Cardiac muscle cell (in vitro differentiated cells and primary cell): ENCODE data around the gene LZTS2. TPM values are rescaled to one million over a fixed set of nuclear protein-coding genes. Genes with fewer than 3 reads are reported as not detected.

Experiments used
- DNase-seq, 2 donors: peaks; one replicate each; pipeline versions ENCODE4 v3.0.0 to v3.0.0-alpha.2; 2010 to 2017; ENCODE audit warnings: low read depth in 1 of 2, low spot score in 1 of 2
- H3K27ac ChIP-seq: fragments of 200-600 bp; sonication (generic); 2 replicates; pipeline ENCODE4 v1.5.1; 2016
- H3K27me3 ChIP-seq: fragments of 200-600 bp; sonication (generic); 2 replicates; pipeline ENCODE4 v1.6.0; 2016; ENCODE audit warnings: control low read depth
- H3K36me3 ChIP-seq: fragments of 200-600 bp; sonication (generic); 2 replicates; pipeline ENCODE4 v1.5.1; 2016; ENCODE audit warnings: control low read depth
- H3K4me1 ChIP-seq: fragments of 200-600 bp; sonication (generic); 2 replicates; pipeline ENCODE4 v1.8.1; 2017; ENCODE audit warnings: low read depth, mild to moderate bottlenecking, mixed run types
- H3K4me3 ChIP-seq: fragments of 200-600 bp; sonication (generic); 2 replicates; pipeline ENCODE4 v1.5.1; 2016; ENCODE audit warnings: mild to moderate bottlenecking
- H3K9me3 ChIP-seq: fragments of 200-600 bp; sonication (generic); 2 replicates; pipeline ENCODE4 v1.5.1; 2017; ENCODE audit warnings: low read depth, mild to moderate bottlenecking, control low read depth
- polyA plus RNA-seq: library from polyadenylated mRNA; unstranded; fragments of >200 nt; fragmentation: Nextera tagmentation; extraction: Ambion mirVana; gene quantifications from 2 replicates; pipeline ENCODE4 v1.2.1, GENCODE V29; 2016
- total RNA-seq: library from RNA; depleted of rRNA; stranded (reverse); fragments of >200 nt; gene quantifications from 2 replicates; pipeline ENCODE4 v1.2.3, GENCODE V29; 2016
- TF ChIP-seq, protein P1 (sequence below): IDR thresholded peaks from 2 replicates; pipeline ENCODE4 v1.5.1; 2012; ENCODE audit warnings: low read depth, mild to moderate bottlenecking, low read length

Gene LZTS2
- total and polyA plus RNA-seq, 2 experiments from 2014 or later, result 128 to 168 TPM

DNA sequence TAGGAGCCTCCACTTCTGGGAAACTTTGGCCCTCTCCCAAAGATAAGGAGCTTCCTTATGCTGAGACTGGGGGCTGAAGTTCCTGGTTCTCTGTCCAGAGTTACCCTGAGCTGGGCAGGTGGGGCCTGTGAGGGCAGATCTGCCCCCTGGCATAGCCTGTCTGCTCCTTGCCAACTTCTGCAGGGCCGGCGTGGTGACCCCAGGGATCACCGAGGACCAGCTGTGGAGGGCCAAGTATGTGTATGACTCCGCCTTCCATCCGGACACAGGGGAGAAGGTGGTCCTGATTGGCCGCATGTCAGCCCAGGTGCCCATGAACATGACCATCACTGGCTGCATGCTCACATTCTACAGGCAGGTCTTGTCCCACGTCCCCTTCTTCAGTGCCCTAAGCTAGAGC is 35.7 kb downstream of the LZTS2 start:
- no peak for DNase-seq
- H3K27me3 ChIP-seq, result peaks cover 18% of the 10 kb centered on the region
- TF ChIP-seq, protein P1, sequence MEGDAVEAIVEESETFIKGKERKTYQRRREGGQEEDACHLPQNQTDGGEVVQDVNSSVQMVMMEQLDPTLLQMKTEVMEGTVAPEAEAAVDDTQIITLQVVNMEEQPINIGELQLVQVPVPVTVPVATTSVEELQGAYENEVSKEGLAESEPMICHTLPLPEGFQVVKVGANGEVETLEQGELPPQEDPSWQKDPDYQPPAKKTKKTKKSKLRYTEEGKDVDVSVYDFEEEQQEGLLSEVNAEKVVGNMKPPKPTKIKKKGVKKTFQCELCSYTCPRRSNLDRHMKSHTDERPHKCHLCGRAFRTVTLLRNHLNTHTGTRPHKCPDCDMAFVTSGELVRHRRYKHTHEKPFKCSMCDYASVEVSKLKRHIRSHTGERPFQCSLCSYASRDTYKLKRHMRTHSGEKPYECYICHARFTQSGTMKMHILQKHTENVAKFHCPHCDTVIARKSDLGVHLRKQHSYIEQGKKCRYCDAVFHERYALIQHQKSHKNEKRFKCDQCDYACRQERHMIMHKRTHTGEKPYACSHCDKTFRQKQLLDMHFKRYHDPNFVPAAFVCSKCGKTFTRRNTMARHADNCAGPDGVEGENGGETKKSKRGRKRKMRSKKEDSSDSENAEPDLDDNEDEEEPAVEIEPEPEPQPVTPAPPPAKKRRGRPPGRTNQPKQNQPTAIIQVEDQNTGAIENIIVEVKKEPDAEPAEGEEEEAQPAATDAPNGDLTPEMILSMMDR, result no peak
- peaks cover 4% of the 10 kb centered on the region for H3K4me1 ChIP-seq
- H3K36me3 ChIP-seq, result no peaks in the 10 kb centered on the region
- H3K27ac ChIP-seq, result no peak overlapping the region
- H3K9me3 ChIP-seq, result no peaks in the 10 kb centered on the region
- H3K4me3 ChIP-seq, result no peak overlapping the region

DNA sequence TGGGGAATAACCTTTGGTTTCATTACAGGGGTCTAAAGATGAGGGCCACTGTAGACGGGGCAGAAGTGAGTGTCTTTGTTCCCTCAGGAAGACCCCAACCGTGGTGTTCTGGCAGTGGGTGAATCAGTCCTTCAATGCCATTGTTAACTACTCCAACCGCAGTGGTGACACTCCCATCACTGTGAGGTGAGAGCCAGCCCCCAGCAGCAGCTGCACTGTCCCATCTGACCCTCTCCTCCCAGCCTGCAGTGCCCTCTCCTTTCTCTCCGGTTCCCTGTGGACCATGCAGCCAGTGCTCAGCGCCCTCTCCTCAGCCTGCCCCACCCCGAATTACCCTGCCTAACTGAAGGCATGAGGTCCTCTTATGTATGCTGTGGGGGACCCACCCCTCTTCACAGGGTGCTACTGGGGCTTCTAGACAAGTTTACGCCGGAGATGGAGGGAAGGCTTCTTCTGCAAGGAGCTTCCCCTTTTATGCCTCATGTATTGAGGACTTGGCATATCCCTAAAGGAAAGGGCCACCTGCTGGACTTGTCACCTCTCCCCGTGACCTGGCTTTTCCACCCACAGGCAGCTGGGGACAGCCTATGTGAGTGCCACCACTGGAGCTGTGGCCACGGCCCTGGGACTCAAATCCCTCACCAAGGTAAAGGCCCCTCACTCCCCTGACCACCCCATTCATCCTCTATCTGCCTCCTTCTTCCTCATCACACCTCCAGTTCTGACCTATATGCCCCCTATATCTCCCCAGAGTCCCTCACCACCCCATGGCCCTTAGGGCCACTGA is 36.5 kb downstream of the LZTS2 start:
- no peaks in the 10 kb centered on the region for H3K36me3 ChIP-seq
- peaks cover 4% of the 10 kb centered on the region for H3K4me1 ChIP-seq
- TF ChIP-seq, protein P1, result no peak
- no peak overlapping the region for H3K27ac ChIP-seq
- no peak for DNase-seq
- peaks cover 18% of the 10 kb centered on the region for H3K27me3 ChIP-seq
- H3K9me3 ChIP-seq, result no peaks in the 10 kb centered on the region
- no peak overlapping the region for H3K4me3 ChIP-seq

- Histone ChIP-seq H3K36me3 (no peaks in the 10 kb centered on the region), H3K4me3 (no peak overlapping the region), H3K27ac (no peak overlapping the region), H3K4me1 (peaks cover 4% of the 10 kb centered on the region), H3K9me3 (no peaks in the 10 kb centered on the region), H3K27me3 (peaks cover 18% of the 10 kb centered on the region)
- TF ChIP-seq, protein P1, result no peak
- DNase-seq, result no peak
Measured at GRCh38 chr10:101036726-101037125, 37.1 kb downstream of the LZTS2 start.

- Histone ChIP-seq H3K9me3 (no peaks in the 10 kb centered on the region), H3K36me3 (no peaks in the 10 kb centered on the region), H3K4me3 (no peak overlapping the region), H3K27me3 (peaks cover 18% of the 10 kb centered on the region), H3K27ac (no peak overlapping the region), H3K4me1 (peaks cover 8% of the 10 kb centered on the region)
- no peak for DNase-seq
- TF ChIP-seq, protein P1, result no peak
Measured at GRCh38 chr10:101038484-101038883, 38.9 kb downstream of the LZTS2 start.

DNA sequence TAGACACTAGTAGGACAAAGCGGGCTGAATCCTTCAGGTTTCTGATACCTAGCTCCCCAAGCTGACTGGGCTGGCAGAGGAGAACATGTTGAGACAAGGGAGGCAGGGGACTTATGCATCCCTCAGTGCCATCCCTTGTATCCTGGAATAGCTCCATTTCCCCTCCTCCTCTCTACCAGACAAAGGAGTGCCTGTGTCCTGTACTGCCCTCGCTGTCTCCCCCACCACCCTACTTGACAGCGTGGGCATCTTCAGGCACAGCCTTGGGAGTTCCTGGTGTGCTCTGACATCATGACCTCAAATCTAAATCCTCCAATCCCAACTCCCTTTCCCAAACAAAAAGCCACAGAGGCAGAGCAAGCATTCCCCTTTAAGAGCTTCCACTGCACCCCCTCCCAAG is 40.5 kb downstream of the LZTS2 start:
- TF ChIP-seq, protein P1, result no peak
- Histone ChIP-seq H3K36me3 (no peaks in the 10 kb centered on the region), H3K27me3 (peaks cover 20% of the 10 kb centered on the region), H3K4me3 (no peak overlapping the region), H3K4me1 (peaks cover 5% of the 10 kb centered on the region), H3K9me3 (no peaks in the 10 kb centered on the region), H3K27ac (no peak overlapping the region)
- DNase-seq, result no peak
